ENCODE results near the gene SLCO1C1.
A peak's percentile ranks its signal among the peaks of the same experiment; 100 is the strongest.
"Not testable (repeated sequence)": the region's sequence is repeated elsewhere in the genome, so short reads cannot be mapped to it uniquely, and the experiment has no call there.

SLCO1C1 gene

GRCh38 chr12:20748198-20748597 is 53.1 kb downstream of the SLCO1C1 start:
- Mint-ChIP-seq H3K4me3 (no peak overlapping the region), H3K27me3 (no peaks in the 10 kb centered on the region), H3K4me1 (no peaks in the 10 kb centered on the region), H3K27ac (no peak overlapping the region), H3K9me3 (peaks cover 0 to 5% of the 10 kb centered on the region in 2 donors)
- no peak for DNase-seq
- ATAC-seq = no peak

GRCh38 chr12:20751046-20751445 is 55.9 kb downstream of the SLCO1C1 start:
- no peak overlapping the region for H3K4me3 Mint-ChIP-seq
- H3K27me3 Mint-ChIP-seq = no peaks in the 10 kb centered on the region
- no peak overlapping the region for H3K27ac Mint-ChIP-seq
- ATAC-seq (no peak), DNase-seq (no peak)
- H3K4me1 Mint-ChIP-seq = no peaks in the 10 kb centered on the region
- peaks cover 0 to 5% of the 10 kb centered on the region in 2 donors for H3K9me3 Mint-ChIP-seq

GRCh38 chr12:20777420-20777819 is 82.3 kb downstream of the SLCO1C1 start:
- Mint-ChIP-seq H3K27ac (no peak overlapping the region), H3K4me1 (no peaks in the 10 kb centered on the region), H3K27me3 (no peaks in the 10 kb centered on the region)

GRCh38 chr12:20778969-20779368 is 83.8 kb downstream of the SLCO1C1 start:
- ATAC-seq (no peak), DNase-seq (no peak)
- Mint-ChIP-seq H3K4me1 (no peaks in the 10 kb centered on the region), H3K9me3 (peaks cover 0 to 5% of the 10 kb centered on the region in 2 donors), H3K4me3 (no peak overlapping the region), H3K27ac (no peak overlapping the region), H3K27me3 (no peaks in the 10 kb centered on the region)

More at GRCh38 chr12:20777420-20777819, 82.3 kb downstream of the SLCO1C1 start:
- no peak for DNase-seq
- H3K4me3 Mint-ChIP-seq = no peak overlapping the region
- H3K9me3 Mint-ChIP-seq = peaks cover 0 to 5% of the 10 kb centered on the region in 2 donors
- no peak for ATAC-seq

GRCh38 chr12:20779971-20780370 is 84.8 kb downstream of the SLCO1C1 start:
- H3K4me3 Mint-ChIP-seq, H3K27ac Mint-ChIP-seq, H3K27me3 Mint-ChIP-seq, ATAC-seq, H3K4me1 Mint-ChIP-seq, DNase-seq, H3K9me3 Mint-ChIP-seq: not testable (repeated sequence)

- H3K9me3 Mint-ChIP-seq, ATAC-seq, H3K27ac Mint-ChIP-seq, H3K4me3 Mint-ChIP-seq, H3K4me1 Mint-ChIP-seq, DNase-seq, H3K27me3 Mint-ChIP-seq: not testable (repeated sequence)
Measured at GRCh38 chr12:20783796-20784357, 88.7 kb downstream of the SLCO1C1 start.

- Mint-ChIP-seq H3K4me1 (no peaks in the 10 kb centered on the region), H3K4me3 (no peak overlapping the region), H3K27ac (no peak overlapping the region), H3K9me3 (no peaks in the 10 kb centered on the region), H3K27me3 (no peaks in the 10 kb centered on the region)
- ATAC-seq (no peak), DNase-seq (no peak)
Measured at GRCh38 chr12:20792971-20793370, 97.8 kb downstream of the SLCO1C1 start.

- DNase-seq (no peak), ATAC-seq (peak; percentile 42)
- Mint-ChIP-seq H3K4me3 (no peak overlapping the region), H3K4me1 (no peaks in the 10 kb centered on the region), H3K9me3 (no peaks in the 10 kb centered on the region), H3K27me3 (no peaks in the 10 kb centered on the region), H3K27ac (no peak overlapping the region)
Measured at GRCh38 chr12:20798554-20798953, 103.4 kb downstream of the SLCO1C1 start.

- no peak for ATAC-seq
- H3K4me1 Mint-ChIP-seq = no peaks in the 10 kb centered on the region
- H3K27ac Mint-ChIP-seq = no peak overlapping the region
- H3K4me3 Mint-ChIP-seq = no peak overlapping the region
- no peaks in the 10 kb centered on the region for H3K27me3 Mint-ChIP-seq
- no peak for DNase-seq
- H3K9me3 Mint-ChIP-seq = no peaks in the 10 kb centered on the region
Measured at GRCh38 chr12:20800160-20800559, 105.0 kb downstream of the SLCO1C1 start.

- no peaks in the 10 kb centered on the region for H3K9me3 Mint-ChIP-seq
- no peak overlapping the region for H3K27ac Mint-ChIP-seq
- no peaks in the 10 kb centered on the region for H3K4me1 Mint-ChIP-seq
- no peak overlapping the region for H3K4me3 Mint-ChIP-seq
- ATAC-seq (no peak), DNase-seq (no peak)
- no peaks in the 10 kb centered on the region for H3K27me3 Mint-ChIP-seq
Measured at GRCh38 chr12:20801035-20801434, 105.9 kb downstream of the SLCO1C1 start.

All from stimulated activated naive CD8-positive, alpha-beta T cell treated with anti-CD3 and anti-CD28 coated beads, Interleukin-15, amount 100 ng/mL, for 72 hours (primary cell).